Muscle layer of duodenum (tissue), 2 donors: ENCODE results near the gene UBE2V1.

Source experiments
- H3K27ac ChIP-seq: one replicate; pipeline ENCODE4 v1.7.0; 2013; ENCODE audit warnings: mild to moderate bottlenecking, low read length
- H3K27me3 ChIP-seq: one replicate; pipeline ENCODE4 v1.7.0; 2013; ENCODE audit warnings: low read depth, mild to moderate bottlenecking, control low read depth, low read length
- H3K36me3 ChIP-seq, 2 donors: one replicate each; pipeline ENCODE4 v1.7.0; 2013; ENCODE audit warnings: low read length in 2 of 2, control low read depth in 1 of 2, mild to moderate bottlenecking in 1 of 2; ENCODE audit not compliant: insufficient read depth in 2 of 2, control insufficient read depth in 1 of 2
- H3K4me1 ChIP-seq, 2 donors: one replicate each; pipeline ENCODE4 v1.7.0; 2013; ENCODE audit warnings: low read length in 2 of 2, mild to moderate bottlenecking in 2 of 2, control low read depth in 1 of 2, moderate library complexity in 1 of 2; ENCODE audit not compliant: insufficient read depth in 2 of 2, control insufficient read depth in 1 of 2
- H3K4me3 ChIP-seq, 2 donors: one replicate each; pipeline ENCODE4 v1.7.0; 2013; ENCODE audit warnings: low read length in 2 of 2, low read depth in 1 of 2, mild to moderate bottlenecking in 1 of 2
- H3K9me3 ChIP-seq, 2 donors: one replicate each; pipeline ENCODE4 v1.7.0; 2013; ENCODE audit warnings: low read length in 2 of 2, control low read depth in 1 of 2, mild to moderate bottlenecking in 1 of 2; ENCODE audit not compliant: control insufficient read depth in 1 of 2
- donor health status: healthy.

Gene UBE2V1

GRCh38 chr20:50038169-50038568, 74.8 kb downstream of the UBE2V1 start:
- no peaks in the 10 kb centered on the region for H3K27me3 ChIP-seq
- no peak overlapping the region for H3K27ac ChIP-seq
- no peaks in the 10 kb centered on the region for H3K9me3 ChIP-seq
- H3K4me1 ChIP-seq = peaks cover 0 to 6% of the 10 kb centered on the region in 2 donors
- no peak overlapping the region for H3K4me3 ChIP-seq
- H3K36me3 ChIP-seq = no peaks in the 10 kb centered on the region

- Histone ChIP-seq H3K4me1 (peaks cover 0 to 6% of the 10 kb centered on the region in 2 donors), H3K4me3 (no peak overlapping the region), H3K36me3 (no peaks in the 10 kb centered on the region), H3K27me3 (no peaks in the 10 kb centered on the region), H3K27ac (no peak overlapping the region), H3K9me3 (no peaks in the 10 kb centered on the region)
These were observed 75.4 kb downstream of the UBE2V1 start for GRCh38 chr20:50037575-50037974.

GRCh38 chr20:50037123-50037522, 75.8 kb downstream of the UBE2V1 start:
- no peaks in the 10 kb centered on the region for H3K36me3 ChIP-seq
- H3K4me1 ChIP-seq = peaks cover 0 to 6% of the 10 kb centered on the region in 2 donors
- H3K27ac ChIP-seq = no peak overlapping the region
- no peaks in the 10 kb centered on the region for H3K9me3 ChIP-seq
- H3K27me3 ChIP-seq = no peaks in the 10 kb centered on the region
- no peak overlapping the region for H3K4me3 ChIP-seq

GRCh38 chr20:50036703-50037102, 76.2 kb downstream of the UBE2V1 start:
- no peaks in the 10 kb centered on the region for H3K36me3 ChIP-seq
- no peak overlapping the region for H3K4me3 ChIP-seq
- H3K27me3 ChIP-seq = no peaks in the 10 kb centered on the region
- H3K9me3 ChIP-seq = no peaks in the 10 kb centered on the region
- H3K4me1 ChIP-seq = peaks cover 0 to 6% of the 10 kb centered on the region in 2 donors
- no peak overlapping the region for H3K27ac ChIP-seq

- no peaks in the 10 kb centered on the region for H3K27me3 ChIP-seq
- H3K27ac ChIP-seq = no peak overlapping the region
- H3K4me3 ChIP-seq = no peak overlapping the region
- H3K36me3 ChIP-seq = peaks cover 0 to 4% of the 10 kb centered on the region in 2 donors
- H3K4me1 ChIP-seq = peaks cover 0 to 14% of the 10 kb centered on the region in 2 donors
- H3K9me3 ChIP-seq = no peaks in the 10 kb centered on the region
These were observed 78.3 kb downstream of the UBE2V1 start for GRCh38 chr20:50034567-50035180.

- H3K36me3 ChIP-seq = peaks cover 0 to 4% of the 10 kb centered on the region in 2 donors
- H3K4me3 ChIP-seq = no peak overlapping the region
- H3K27ac ChIP-seq = no peak overlapping the region
- H3K27me3 ChIP-seq = no peaks in the 10 kb centered on the region
- H3K9me3 ChIP-seq = no peaks in the 10 kb centered on the region
- H3K4me1 ChIP-seq = peaks cover 0 to 21% of the 10 kb centered on the region in 2 donors
These were observed 79.8 kb downstream of the UBE2V1 start for GRCh38 chr20:50032955-50033666.
